ENCODE results near the gene FAM53C. TPM values are rescaled to one million over a fixed set of nuclear protein-coding genes. Genes with fewer than 3 reads are reported as not detected.
A peak's percentile ranks its signal among the peaks of the same experiment; 100 is the strongest.

FAM53C gene
- total RNA-seq, 2 experiments from 2014 or later = 81.0 to 83.8 TPM

GRCh38 chr5:138352071-138352721, 14.1 kb downstream of the FAM53C start, which contains the start of gene KDM3B:
KDM3B (plus strand) TSS chr5:138352685; CDS start chr5:138352796, 111 bp downstream.
- intact Hi-C loops (cut with DNase I, micrococcal nuclease) = loop anchor here (1.0 to 10.0 kb wide), 9 partner anchors 13 to 843 kb away; partner anchors contain the start of genes CDC23 (in 2 of the 2), ETF1 (in 2 of the 2), FAM53C (in 2 of the 2) and BRD8 (in 1 of the 2)
- H3K9me3 Mint-ChIP-seq = no peaks in the 10 kb centered on the region
- ATAC-seq (ENCODE audit: poor library complexity) (peak; percentile 83), DNase-seq (peak; percentile 82 to 97 (median 91))
- Histone ChIP-seq H3K36me3 (ENCODE audit: insufficient read depth, low read length) (peaks cover 4% of the 10 kb centered on the region), H3K27me3 (ENCODE audit: control insufficient read depth in 1 of 2, insufficient read depth in 2 of 2, low read length in 2 of 2) (no peaks in the 10 kb centered on the region), H3K27ac (ENCODE audit: low read depth in 1 of 2, low read length in 2 of 2) (peak within 1 kb of the TSS; percentile 84 to 89), H3K4me1 (ENCODE audit: insufficient read depth, low read length) (peaks cover 24% of the 10 kb centered on the region), H3K9me3 (ENCODE audit: control insufficient read depth in 1 of 2, insufficient read depth in 1 of 2, low read length in 2 of 2) (peaks cover 0 to 4% of the 10 kb centered on the region in 2 experiments), H3K4me3 (ENCODE audit: low read length) (peak within 1 kb of the TSS; percentile 99)
- H3K4me3 Mint-ChIP-seq = peak within 1 kb of the TSS; percentile 95
- H3K4me1 Mint-ChIP-seq (ENCODE audit: low read depth) = peaks cover 42% of the 10 kb centered on the region
- CTCF ChIA-PET = interaction anchor here (0.6 to 6.3 kb wide), 41 partner anchors 8 to 1051 kb away, joined by 3 to 248 read pairs (median 4); partner anchors contain the start of genes BRD8, CDC23, CDC25C and EGR1
- H3K27me3 Mint-ChIP-seq = no peaks in the 10 kb centered on the region
- peak within 1 kb of the TSS; percentile 94 for H3K27ac Mint-ChIP-seq
- peak; percentile 90 for TF ChIP-seq CTCF (IDR thresholded peaks at IDR 0.05)
- POLR2A ChIA-PET = interaction anchor here (0.6 to 8.5 kb wide), 15 partner anchors 10 to 1087 kb away, joined by 3 to 293 read pairs (median 4); partner anchors contain the start of genes BRD8, CDC23, CDC25C and DNAJC18
- H3K36me3 Mint-ChIP-seq (ENCODE audit: low read depth) = peaks cover 42% of the 10 kb centered on the region

- CTCF ChIA-PET = interaction anchor here (0.6 to 6.3 kb wide), 35 partner anchors 8 to 1050 kb away, joined by 3 to 248 read pairs (median 4); partner anchors contain the start of genes BRD8, CDC23, CDC25C and EGR1
- peak; percentile 55 for TF ChIP-seq CTCF (IDR thresholded peaks at IDR 0.05)
- no peaks in the 10 kb centered on the region for H3K9me3 Mint-ChIP-seq
- Histone ChIP-seq H3K4me3 (ENCODE audit: low read length) (peak overlapping the region; percentile 99), H3K27ac (ENCODE audit: low read depth in 1 of 2, low read length in 2 of 2) (peak overlapping the region; percentile 84 to 89), H3K4me1 (ENCODE audit: insufficient read depth, low read length) (peaks cover 24% of the 10 kb centered on the region), H3K36me3 (ENCODE audit: insufficient read depth, low read length) (no peaks in the 10 kb centered on the region), H3K9me3 (ENCODE audit: control insufficient read depth in 1 of 2, insufficient read depth in 1 of 2, low read length in 2 of 2) (peaks cover 0 to 4% of the 10 kb centered on the region in 2 experiments), H3K27me3 (ENCODE audit: control insufficient read depth in 1 of 2, insufficient read depth in 2 of 2, low read length in 2 of 2) (no peaks in the 10 kb centered on the region)
- peaks cover 42% of the 10 kb centered on the region for H3K4me1 Mint-ChIP-seq (ENCODE audit: low read depth)
- ATAC-seq (ENCODE audit: poor library complexity) (peak; percentile 56), DNase-seq (peak; percentile 62 to 87 (median 74))
- H3K27me3 Mint-ChIP-seq = no peaks in the 10 kb centered on the region
- H3K4me3 Mint-ChIP-seq = peak overlapping the region; percentile 95
- intact Hi-C loops (cut with DNase I, micrococcal nuclease) = loop anchor here (1.0 to 10.0 kb wide), 10 partner anchors 14 to 842 kb away; partner anchors contain the start of genes BRD8 (in 2 of the 2), CDC23 (in 2 of the 2), ETF1 (in 2 of the 2) and FAM53C (in 2 of the 2)
- peaks cover 37% of the 10 kb centered on the region for H3K36me3 Mint-ChIP-seq (ENCODE audit: low read depth)
- H3K27ac Mint-ChIP-seq = peak overlapping the region; percentile 94
- POLR2A ChIA-PET = interaction anchor here (0.7 to 8.5 kb wide), 19 partner anchors 13 to 1755 kb away, joined by 3 to 293 read pairs (median 4); partner anchors contain the start of genes BRD8, CDC23, CDC25C and DNAJC18
Observed at GRCh38 chr5:138352722-138353559, 14.9 kb downstream of the FAM53C start.

All from CD4-positive, alpha-beta T cell (primary cell).